Suprapubic skin (tissue), 4 donors: Measurements from ENCODE around the gene LIN54.

Source experiments
- CTCF ChIP-seq, 2 donors: fragments of 200-600 bp in 1 of 2; fragments of 450-650 bp in 1 of 2; sonication (generic) in 1 of 2; IDR thresholded peaks; one replicate each; pipeline ENCODE4 v1.5.1; 2016 to 2019; ENCODE audit warnings: antibody characterized with exemption in 2 of 2, mild to moderate bottlenecking in 1 of 2, moderate library complexity in 1 of 2
- EP300 ChIP-seq: sonication (generic); formaldehyde crosslinking; IDR thresholded peaks from one replicate; pipeline ENCODE4 v1.6.1; 2017; ENCODE audit warnings: antibody characterized with exemption
- POLR2A ChIP-seq, 2 donors: fragments of 450-650 bp; IDR thresholded peaks; one replicate each; pipeline ENCODE4 v1.6.1; 2017; ENCODE audit warnings: antibody characterized with exemption in 2 of 2, mild to moderate bottlenecking in 2 of 2, moderate library complexity in 2 of 2
- POLR2AphosphoS5 ChIP-seq, 3 donors: sonication (generic); formaldehyde crosslinking; IDR thresholded peaks; one replicate each; pipeline ENCODE4 v1.6.1; 2017; ENCODE audit warnings: antibody characterized with exemption in 3 of 3

GRCh38 chr4:82899374-82900065 is 111.1 kb downstream of the LIN54 start:
- TF ChIP-seq CTCF (IDR thresholded peaks at IDR 0.05), result no peak
- no peak for TF ChIP-seq EP300
- TF ChIP-seq POLR2A (IDR thresholded peaks at IDR 0.05), result no peak
- no peak for TF ChIP-seq POLR2AphosphoS5 (IDR thresholded peaks at IDR 0.05)
